HepG2 (cell line): ENCODE data around the gene MLYCD. TPM values are rescaled to one million over a fixed set of nuclear protein-coding genes. Genes with fewer than 3 reads are reported as not detected.

ENCODE experiments used
- AKNA ChIP-seq: sonication (generic); formaldehyde crosslinking; IDR thresholded peaks from 2 replicates; pipeline ENCODE4 v1.4.0; 2020; ENCODE audit warnings: missing genetic modification reagents, borderline replicate concordance
- BRD4 ChIP-seq: sonication (generic); formaldehyde crosslinking; IDR thresholded peaks from 2 replicates; pipeline ENCODE4 v1.4.0; 2020; ENCODE audit warnings: missing genetic modification reagents
- FOXK1 ChIP-seq: sonication (generic); formaldehyde crosslinking; IDR thresholded peaks from 2 replicates; pipeline ENCODE4 v1.4.0; 2020; ENCODE audit warnings: low read depth, missing genetic modification reagents, borderline replicate concordance
- HNRNPK ChIP-seq: fragments of 200-400 bp; formaldehyde crosslinking; IDR thresholded peaks from 2 replicates; pipeline ENCODE4 v1.6.1; 2018; ENCODE audit warnings: low read length, low read depth, moderate library complexity, mild to moderate bottlenecking; ENCODE audit not compliant: poor library complexity, severe bottlenecking
- IRF2 ChIP-seq: IDR thresholded peaks from 2 replicates; pipeline ENCODE4 v1.6.1; 2018; ENCODE audit warnings: missing genetic modification reagents, missing compliant biosample characterization
- JARID2 ChIP-seq: sonication (generic); formaldehyde crosslinking; IDR thresholded peaks from 2 replicates; pipeline ENCODE4 v1.8.1; 2023; ENCODE audit warnings: missing genetic modification reagents, inconsistent platforms; ENCODE audit not compliant: insufficient replicate concordance
- MAFF ChIP-seq: IDR thresholded peaks from 2 replicates; pipeline ENCODE4 v1.6.1; 2011; ENCODE audit warnings: low read depth, low read length, improper control_type of control experiment
- MAFG ChIP-seq: sonication (generic); formaldehyde crosslinking; IDR thresholded peaks from 2 replicates; pipeline ENCODE4 v1.5.1; 2020; ENCODE audit warnings: mild to moderate bottlenecking, missing genetic modification reagents
- MXD4 ChIP-seq: IDR thresholded peaks from 2 replicates; pipeline ENCODE4 v1.6.1; 2016; ENCODE audit warnings: mild to moderate bottlenecking, missing biosample characterization, missing genetic modification reagents
- NCOR1 ChIP-seq: fragments of 200-600 bp; sonication (generic); IDR thresholded peaks from 2 replicates; pipeline ENCODE4 v1.7.0; 2017; ENCODE audit warnings: antibody characterized with exemption, low read length, borderline replicate concordance
- SP2 ChIP-seq: sonication (generic); formaldehyde crosslinking; IDR thresholded peaks from 2 replicates; pipeline ENCODE4 v1.5.1; 2020; ENCODE audit warnings: mild to moderate bottlenecking, missing genetic modification reagents
- TBX2 ChIP-seq: sonication (generic); formaldehyde crosslinking; IDR thresholded peaks from 2 replicates; pipeline ENCODE4 v1.5.0; 2020; ENCODE audit warnings: missing genetic modification reagents, mild to moderate bottlenecking, borderline replicate concordance
- TEAD3 ChIP-seq: optimal IDR thresholded peaks from 2 replicates; pipeline ENCODE3; 2016; ENCODE audit warnings: borderline replicate concordance
- THAP11 ChIP-seq: IDR thresholded peaks from 2 replicates; pipeline ENCODE4 v1.6.1; 2016; ENCODE audit warnings: missing biosample characterization, missing genetic modification reagents
- ZNF263 ChIP-seq: sonication (generic); formaldehyde crosslinking; IDR thresholded peaks from 2 replicates; pipeline ENCODE4 v1.4.0; 2020; ENCODE audit warnings: missing genetic modification reagents
- ZNF335 ChIP-seq: sonication (generic); formaldehyde crosslinking; IDR thresholded peaks from 2 replicates; pipeline ENCODE4 v1.4.0; 2020; ENCODE audit warnings: missing genetic modification reagents
- ZNF33B ChIP-seq: sonication (generic); formaldehyde crosslinking; IDR thresholded peaks from 2 replicates; pipeline ENCODE4 v1.5.1; 2020; ENCODE audit warnings: mild to moderate bottlenecking, missing genetic modification reagents
- ZNF451 ChIP-seq: sonication (generic); formaldehyde crosslinking; IDR thresholded peaks from 2 replicates; pipeline ENCODE4 v1.5.0; 2020; ENCODE audit warnings: mild to moderate bottlenecking, missing genetic modification reagents
- ZNF615 ChIP-seq: sonication (generic); formaldehyde crosslinking; IDR thresholded peaks from 2 replicates; pipeline ENCODE4 v1.5.0; 2020; ENCODE audit warnings: mild to moderate bottlenecking, missing genetic modification reagents, borderline replicate concordance
- ZNF788 ChIP-seq: sonication (generic); formaldehyde crosslinking; IDR thresholded peaks from 2 replicates; pipeline ENCODE4 v1.5.0; 2020; ENCODE audit warnings: mild to moderate bottlenecking, missing genetic modification reagents, borderline replicate concordance
- polyA plus RNA-seq, 8 experiments: library from polyadenylated mRNA; depleted of rRNA in 3 of 8; stranded (reverse) in 7 of 8; unstranded in 1 of 8; fragments of >200 nt; fragmentation: Illumina TruSeq in 4 of 8; extraction: Trizol in 4 of 8; gene quantifications; 2 replicates each; pipeline versions ENCODE4 v1.2.1 to v1.2.3, GENCODE V29; 2011 to 2016; ENCODE audit warnings: low read depth in 4 of 8, missing spikeins in 1 of 8, mixed read lengths in 1 of 8; ENCODE audit not compliant: insufficient read depth in 1 of 8
- total RNA-seq, 5 experiments: library from RNA; depleted of rRNA; stranded (reverse); fragments of >200 nt; fragmentation: Illumina TruSeq; extraction: Trizol; gene quantifications; 2 replicates each; pipeline ENCODE4 v1.2.3, GENCODE V29; 2016; ENCODE audit warnings: low read depth in 1 of 5
- TF ChIP-seq, protein P1 (sequence below): sonication (generic); formaldehyde crosslinking; IDR thresholded peaks from 2 replicates; pipeline ENCODE4 v1.5.0; 2020; ENCODE audit warnings: missing genetic modification reagents
- TF ChIP-seq, protein P2 (sequence below): sonication (generic); formaldehyde crosslinking; IDR thresholded peaks from 2 replicates; pipeline ENCODE4 v1.5.1; 2020; ENCODE audit warnings: missing genetic modification reagents, mild to moderate bottlenecking, borderline replicate concordance

MLYCD gene
- total and polyA plus RNA-seq, 2 of the 13 experiments (the other 11 are each of a cell fraction or from before 2014, with no cell fraction given), result 1.8 to 4.0 TPM

GRCh38 chr16:83948914-83949723 lies 50.2 kb downstream of the MLYCD start (continued):
- TF ChIP-seq NCOR1, result peak; percentile 91; the same call in 1 of the 2 replicates
- no peak for TF ChIP-seq ZNF615
- TF ChIP-seq SP2 (CRISPR knock-in tag), result peak; percentile 53; the same call in 1 of the 2 replicates
- TF ChIP-seq HNRNPK, result no peak
- TF ChIP-seq JARID2, result peak; percentile 28
- TF ChIP-seq, protein P1, sequence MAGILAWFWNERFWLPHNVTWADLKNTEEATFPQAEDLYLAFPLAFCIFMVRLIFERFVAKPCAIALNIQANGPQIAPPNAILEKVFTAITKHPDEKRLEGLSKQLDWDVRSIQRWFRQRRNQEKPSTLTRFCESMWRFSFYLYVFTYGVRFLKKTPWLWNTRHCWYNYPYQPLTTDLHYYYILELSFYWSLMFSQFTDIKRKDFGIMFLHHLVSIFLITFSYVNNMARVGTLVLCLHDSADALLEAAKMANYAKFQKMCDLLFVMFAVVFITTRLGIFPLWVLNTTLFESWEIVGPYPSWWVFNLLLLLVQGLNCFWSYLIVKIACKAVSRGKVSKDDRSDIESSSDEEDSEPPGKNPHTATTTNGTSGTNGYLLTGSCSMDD (CRISPR knock-in tag), result no peak
- TF ChIP-seq THAP11 (CRISPR knock-in tag), result peak; percentile 64
- 0 out of 2 replicates have a peak, but pooled peaks have one; percentile 23 for TF ChIP-seq ZNF33B (CRISPR knock-in tag)
- 0 out of 2 replicates have a peak, but pooled peaks have one; percentile 40 for TF ChIP-seq ZNF335 (CRISPR knock-in tag)
- peak; percentile 95; the same call in 1 of the 2 replicates for TF ChIP-seq FOXK1 (CRISPR knock-in tag)
- TF ChIP-seq TEAD3, result peak; percentile 79
- peak; percentile 70 for TF ChIP-seq MAFG (CRISPR knock-in tag)
- no peak for TF ChIP-seq ZNF263 (CRISPR knock-in tag)
- 0 out of 2 replicates have a peak, but pooled peaks have one; percentile 32 for TF ChIP-seq BRD4
- TF ChIP-seq ZNF788, result peak; percentile 81
- no peak for TF ChIP-seq AKNA (CRISPR knock-in tag)
- 0 out of 2 replicates have a peak, but pooled peaks have one; percentile 29 for TF ChIP-seq ZNF451 (CRISPR knock-in tag)
- TF ChIP-seq, protein P2, sequence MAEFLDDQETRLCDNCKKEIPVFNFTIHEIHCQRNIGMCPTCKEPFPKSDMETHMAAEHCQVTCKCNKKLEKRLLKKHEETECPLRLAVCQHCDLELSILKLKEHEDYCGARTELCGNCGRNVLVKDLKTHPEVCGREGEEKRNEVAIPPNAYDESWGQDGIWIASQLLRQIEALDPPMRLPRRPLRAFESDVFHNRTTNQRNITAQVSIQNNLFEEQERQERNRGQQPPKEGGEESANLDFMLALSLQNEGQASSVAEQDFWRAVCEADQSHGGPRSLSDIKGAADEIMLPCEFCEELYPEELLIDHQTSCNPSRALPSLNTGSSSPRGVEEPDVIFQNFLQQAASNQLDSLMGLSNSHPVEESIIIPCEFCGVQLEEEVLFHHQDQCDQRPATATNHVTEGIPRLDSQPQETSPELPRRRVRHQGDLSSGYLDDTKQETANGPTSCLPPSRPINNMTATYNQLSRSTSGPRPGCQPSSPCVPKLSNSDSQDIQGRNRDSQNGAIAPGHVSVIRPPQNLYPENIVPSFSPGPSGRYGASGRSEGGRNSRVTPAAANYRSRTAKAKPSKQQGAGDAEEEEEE (CRISPR knock-in tag), result no peak
- peak; percentile 49; the same call in 1 of the 2 replicates for TF ChIP-seq IRF2 (CRISPR knock-in tag)
- TF ChIP-seq MXD4, result peak; percentile 42; the same call in 1 of the 2 replicates
- TF ChIP-seq MAFF, result peak; percentile 73
- TF ChIP-seq TBX2, result peak; percentile 91
